SKM-1 treated with dmso at 0.1 percent for 144 hours (cell line): ENCODE results near the gene DISP3.

Source experiments
- DNase-seq: peaks from one replicate; lab custom pipeline; 2025; ENCODE audit not compliant: unreplicated experiment; lab: John Stamatoyannopoulos, UW

The DISP3 gene

DNA sequence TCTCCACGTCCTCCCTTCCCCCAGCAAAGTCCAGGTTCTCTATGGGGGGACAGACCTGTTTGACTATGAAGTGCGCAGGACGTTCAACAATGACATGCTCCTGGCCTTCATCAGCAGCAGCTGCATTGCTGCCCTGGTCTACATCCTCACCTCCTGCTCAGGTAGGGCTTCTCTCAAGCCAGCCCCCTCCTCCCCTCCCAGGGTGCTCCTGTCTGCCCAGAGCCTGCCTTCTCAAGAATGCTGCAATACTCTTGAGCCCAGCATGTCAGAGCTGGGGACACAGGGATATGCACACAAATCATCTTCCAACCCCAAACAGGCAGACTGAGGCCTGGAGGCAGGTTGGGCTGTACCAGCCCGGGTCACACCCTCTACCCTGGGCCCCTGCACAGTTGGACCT, 35.4 kb downstream of the DISP3 start:
- no peak for DNase-seq

- DNase-seq: no peak
Measured at GRCh38 chr1:11515368-11516300, 36.7 kb downstream of the DISP3 start.

- no peak for DNase-seq
Measured at GRCh38 chr1:11516961-11517635, 38.1 kb downstream of the DISP3 start.

- DNase-seq: no peak
Measured at GRCh38 chr1:11518016-11518701, 39.2 kb downstream of the DISP3 start.

- DNase-seq: no peak
Measured at GRCh38 chr1:11518791-11519628, 40.1 kb downstream of the DISP3 start.

GRCh38 chr1:11519629-11520031, 40.7 kb downstream of the DISP3 start:
- DNase-seq: no peak

DNA sequence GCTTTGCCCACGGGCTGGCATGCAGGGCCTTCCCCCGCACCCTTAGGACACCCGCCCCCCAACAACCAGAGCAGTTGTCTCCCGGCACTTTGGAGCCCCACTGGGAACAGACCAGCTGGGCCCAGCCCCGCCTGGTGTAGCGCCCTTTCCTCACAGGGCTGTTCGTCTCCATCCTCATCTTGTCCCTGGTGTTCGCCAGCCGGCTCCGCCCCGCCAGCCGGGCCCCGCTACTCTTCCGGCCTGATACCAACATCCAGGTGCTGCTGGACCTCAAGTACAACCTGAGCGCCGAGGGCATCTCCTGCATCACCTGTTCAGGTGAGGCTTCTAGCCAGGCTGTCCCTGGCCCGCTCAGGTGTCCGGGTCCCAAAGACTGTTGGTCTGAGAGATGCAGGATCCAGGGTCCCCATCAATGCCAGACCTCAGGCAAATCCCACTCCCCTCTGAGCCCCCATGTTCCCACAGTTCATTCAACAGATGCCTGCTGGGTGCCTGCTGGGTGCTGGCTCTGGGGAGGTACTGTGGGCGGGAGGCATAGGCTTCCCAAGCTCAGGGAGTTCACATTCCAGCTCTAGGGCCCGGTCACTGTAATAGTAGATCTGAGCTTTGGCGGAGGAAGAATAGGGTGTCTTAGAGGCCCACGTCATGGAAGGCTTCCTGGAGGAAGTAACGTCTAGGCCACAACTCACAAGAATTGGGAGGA, 41.7 kb downstream of the DISP3 start:
- DNase-seq: no peak

DNA sequence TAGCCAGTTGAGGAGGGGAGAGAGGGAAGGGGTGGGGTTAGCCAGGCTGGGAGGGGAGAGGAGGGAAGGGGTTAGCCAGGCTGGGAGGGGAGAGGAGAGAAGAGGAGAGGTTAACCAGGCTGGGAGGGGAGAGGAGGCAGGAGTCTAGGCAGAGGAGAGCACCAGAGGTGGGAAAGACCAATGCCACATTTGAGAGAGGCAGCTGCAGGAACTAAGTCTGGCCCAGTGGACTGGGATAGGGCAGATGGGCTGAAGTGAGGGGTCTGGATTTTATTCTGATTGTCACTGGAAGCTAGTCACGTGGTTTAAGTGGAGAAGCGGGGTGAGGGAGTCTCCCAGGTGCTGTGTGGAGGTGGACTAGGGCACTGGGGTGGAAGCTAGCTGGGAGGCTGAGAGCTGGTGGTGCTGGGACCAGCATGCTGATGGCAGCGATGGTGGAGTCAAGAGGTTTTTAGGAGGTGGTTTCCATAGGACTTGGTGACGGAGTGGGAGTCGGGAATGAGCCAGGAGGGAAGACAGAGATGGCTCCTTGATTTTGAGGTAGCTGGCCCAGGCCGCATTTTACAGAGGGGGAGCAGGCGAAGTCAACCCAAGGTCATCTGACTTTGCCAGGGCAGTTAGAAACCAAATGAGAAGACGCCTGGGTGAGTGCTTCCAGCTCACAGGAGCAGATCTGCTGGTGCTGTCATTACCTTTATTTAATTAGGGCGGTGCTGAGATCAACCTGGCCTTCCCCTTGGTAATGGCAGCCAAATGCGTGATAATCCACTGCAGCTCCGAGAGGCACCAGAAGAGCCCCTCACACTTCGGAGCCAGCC, 42.8 kb downstream of the DISP3 start:
- DNase-seq: no peak

DNA sequence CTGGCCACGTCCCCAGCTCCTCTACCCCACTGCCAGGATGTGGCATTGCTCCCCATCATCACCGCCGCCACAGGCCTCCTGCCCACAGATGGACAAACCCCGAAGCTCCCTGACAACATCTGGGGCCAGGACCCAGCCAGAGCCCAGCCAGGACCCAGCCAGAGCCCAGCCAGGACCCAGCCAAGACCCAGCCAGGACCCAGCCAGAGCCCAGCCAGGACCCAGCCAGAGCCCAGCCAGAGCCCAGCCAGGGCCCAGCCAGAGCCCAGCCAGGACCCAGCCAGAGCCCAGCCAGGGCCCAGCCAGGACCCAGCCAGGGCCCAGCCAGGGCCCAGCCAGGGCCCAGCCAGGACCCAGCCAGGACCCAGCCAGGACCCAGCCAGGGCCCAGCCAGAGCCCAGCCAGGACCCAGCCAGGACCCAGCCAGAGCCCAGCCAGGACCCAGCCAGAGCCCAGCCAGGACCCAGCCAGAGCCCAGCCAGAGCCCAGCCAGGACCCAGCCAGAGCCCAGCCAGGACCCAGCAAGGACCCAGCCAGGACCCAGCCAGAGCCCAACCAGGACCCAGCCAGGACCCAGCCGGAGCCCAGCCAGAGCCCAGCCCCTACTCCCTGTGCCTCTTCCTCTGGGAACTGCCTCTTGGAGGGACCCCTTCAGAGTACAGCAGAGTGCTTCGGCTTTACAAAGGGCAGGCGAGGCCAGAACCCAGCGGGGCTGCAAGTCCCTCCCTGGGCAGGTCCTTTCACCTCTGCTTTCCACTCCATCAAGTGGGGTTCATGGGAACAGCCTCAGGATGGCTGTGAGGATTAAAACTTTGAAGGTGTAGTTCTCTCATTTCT, 43.7 kb downstream of the DISP3 start:
- DNase-seq: no peak

GRCh38 chr1:11523261-11523660, 44.3 kb downstream of the DISP3 start:
- DNase-seq: no peak

DNA sequence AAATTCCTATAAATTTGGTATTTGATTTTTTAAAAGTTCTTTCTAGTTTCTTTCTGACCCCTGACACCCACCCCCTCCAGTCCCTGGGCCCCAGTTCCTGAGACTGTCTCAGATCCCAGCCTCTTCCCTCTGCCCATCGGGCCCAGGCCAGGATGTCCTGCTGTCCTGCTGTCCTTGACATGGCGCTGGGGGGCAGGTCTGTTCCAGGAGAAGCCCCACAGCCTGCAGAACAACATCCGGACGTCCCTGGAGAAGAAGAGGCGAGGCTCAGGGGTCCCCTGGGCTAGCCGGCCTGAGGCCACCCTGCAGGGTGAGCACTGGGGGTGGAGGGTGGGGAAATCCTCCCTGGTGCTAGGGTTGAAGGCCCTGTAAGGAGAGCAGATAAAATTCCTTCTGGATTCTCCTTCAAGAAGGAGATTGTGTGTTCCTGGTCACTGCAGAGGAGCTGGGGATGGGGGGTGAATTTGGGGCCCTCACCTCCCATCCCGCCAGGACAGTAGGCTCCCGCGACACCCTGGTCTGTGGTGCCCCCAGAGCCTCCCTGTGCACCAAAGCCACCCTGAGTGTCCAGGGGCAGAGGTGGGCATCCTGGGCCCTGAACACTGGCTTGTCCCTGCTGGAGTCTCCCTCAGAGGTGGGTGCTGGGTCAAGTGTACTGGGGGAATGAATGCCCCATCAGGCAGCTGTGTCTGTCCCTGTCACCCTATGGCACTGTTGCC, 45.0 kb downstream of the DISP3 start:
- no peak for DNase-seq

GRCh38 chr1:11524465-11525150, 45.7 kb downstream of the DISP3 start:
- no peak for DNase-seq

GRCh38 chr1:11525151-11525505, 46.2 kb downstream of the DISP3 start:
- no peak for DNase-seq

DNA sequence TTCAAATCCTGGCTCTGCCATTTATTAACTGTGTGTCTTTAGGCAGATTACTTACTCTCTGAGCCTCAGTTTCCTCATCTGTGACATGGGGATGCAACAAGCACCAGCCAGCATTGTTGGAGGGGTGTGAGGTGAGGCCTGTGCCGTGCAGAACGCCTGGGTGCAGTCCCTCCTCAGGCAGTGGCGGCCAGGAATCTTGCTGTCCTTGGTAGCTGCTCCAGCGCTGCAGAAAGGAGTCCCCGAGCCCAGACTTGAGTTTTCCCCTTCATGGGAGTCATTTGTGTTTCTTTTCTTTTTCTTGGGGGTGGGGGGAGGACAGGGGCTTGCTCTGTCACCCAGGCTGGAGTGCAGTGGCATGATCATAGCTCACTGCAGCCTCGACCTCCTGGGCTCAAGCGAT, 46.6 kb downstream of the DISP3 start:
- DNase-seq: no peak

DNA sequence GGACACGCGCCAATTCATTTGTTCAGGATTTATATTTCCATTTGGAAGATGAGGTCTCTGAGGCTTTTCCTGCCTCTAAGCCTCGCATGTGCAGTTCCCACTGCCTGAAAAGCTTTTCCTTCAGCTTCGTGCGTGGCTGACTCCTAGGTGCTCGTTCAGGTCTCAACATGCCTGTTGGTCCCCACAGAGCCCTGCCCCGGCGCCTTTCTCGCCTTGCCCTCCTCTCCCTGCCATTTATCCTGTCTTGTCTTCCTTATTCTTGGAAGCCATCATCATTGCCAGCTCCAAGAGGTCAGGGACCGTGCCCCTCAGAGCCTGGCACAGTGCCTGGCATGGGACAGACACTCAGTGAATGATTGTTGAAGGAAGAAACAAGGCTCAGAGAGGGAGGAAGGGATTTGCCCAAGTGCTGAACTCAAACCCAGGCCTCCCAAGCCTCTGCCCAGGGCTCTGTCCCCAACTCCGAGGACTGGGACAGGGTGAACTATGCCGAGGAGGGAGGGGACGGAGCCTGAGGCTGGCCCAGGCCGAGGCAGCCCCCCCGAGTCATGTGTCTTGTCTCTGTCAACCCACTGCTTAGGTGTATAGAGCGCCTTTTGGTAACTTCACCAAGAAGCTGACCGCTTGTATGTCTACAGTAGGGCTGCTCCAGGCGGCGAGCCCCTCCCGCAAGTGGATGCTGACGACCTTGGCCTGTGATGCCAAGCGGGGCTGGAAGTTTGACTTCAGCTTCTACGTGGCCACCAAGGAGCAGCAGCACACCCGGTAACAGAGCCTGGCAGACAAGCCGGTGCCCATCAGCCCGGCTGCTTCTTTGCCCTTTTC, 47.3 kb downstream of the DISP3 start:
- DNase-seq: no peak
